ENCODE data around the gene RHBDL1. TPM values are rescaled to one million over a fixed set of nuclear protein-coding genes. Genes with fewer than 3 reads are reported as not detected.

The RHBDL1 gene
- total RNA-seq, 4 donors from 2014 or later: 1.2 to 8.9 (median 3.9) TPM

GRCh38 chr16:692356-693108, 17.1 kb downstream of the RHBDL1 start:
- TF ChIP-seq CTCF (IDR thresholded peaks at IDR 0.05) (no peak), POLR2AphosphoS5 (IDR thresholded peaks at IDR 0.05) (no peak), EP300 (IDR thresholded peaks at IDR 0.05) (no peak), POLR2A (IDR thresholded peaks at IDR 0.05) (no peak)
- no peak overlapping the region for H3K4me3 ChIP-seq
- H3K27me3 ChIP-seq: peaks cover 57% of the 10 kb centered on the region
- DNase-seq (ENCODE audit: low spot score in 2 of 2): no peak
- peaks cover 6% of the 10 kb centered on the region for H3K36me3 ChIP-seq
- H3K27ac ChIP-seq: no peak overlapping the region
- WGBS: 51% methylated on average over 10 of the region's 10 CpGs
- H3K9me3 ChIP-seq: no peaks in the 10 kb centered on the region
- H3K4me1 ChIP-seq: peaks cover 69% of the 10 kb centered on the region

- DNase-seq (ENCODE audit: low spot score in 2 of 2): no peak
- H3K4me1 ChIP-seq: peaks cover 68% of the 10 kb centered on the region
- TF ChIP-seq POLR2AphosphoS5 (IDR thresholded peaks at IDR 0.05) (no peak), EP300 (IDR thresholded peaks at IDR 0.05) (no peak), POLR2A (IDR thresholded peaks at IDR 0.05) (no peak), CTCF (IDR thresholded peaks at IDR 0.05) (no peak)
- WGBS: 13% methylated on average over 9 of the region's 22 CpGs
- peaks cover 66% of the 10 kb centered on the region for H3K27me3 ChIP-seq
- H3K27ac ChIP-seq: peak overlapping the region; percentile 32
- H3K9me3 ChIP-seq: no peaks in the 10 kb centered on the region
- H3K36me3 ChIP-seq: no peaks in the 10 kb centered on the region
- no peak overlapping the region for H3K4me3 ChIP-seq
Measured at GRCh38 chr16:693364-693763, 17.9 kb downstream of the RHBDL1 start.

- WGBS: 13% methylated on average over 6 of the region's 37 CpGs
- TF ChIP-seq POLR2AphosphoS5 (IDR thresholded peaks at IDR 0.05) (no peak), EP300 (IDR thresholded peaks at IDR 0.05) (no peak), CTCF (IDR thresholded peaks at IDR 0.05) (no peak), POLR2A (IDR thresholded peaks at IDR 0.05) (no peak)
- Histone ChIP-seq H3K9me3 (no peaks in the 10 kb centered on the region), H3K4me3 (peak overlapping the region; percentile 50), H3K36me3 (no peaks in the 10 kb centered on the region), H3K27ac (no peak overlapping the region), H3K27me3 (peaks cover 68% of the 10 kb centered on the region), H3K4me1 (peaks cover 64% of the 10 kb centered on the region)
- DNase-seq (ENCODE audit: low spot score in 2 of 2): no peak
Measured at GRCh38 chr16:693766-694165, 18.3 kb downstream of the RHBDL1 start.

- TF ChIP-seq EP300 (IDR thresholded peaks at IDR 0.05): no peak
- no peak for TF ChIP-seq POLR2A (IDR thresholded peaks at IDR 0.05)
- no peak for TF ChIP-seq POLR2AphosphoS5 (IDR thresholded peaks at IDR 0.05)
- no peak for TF ChIP-seq CTCF (IDR thresholded peaks at IDR 0.05)
- Histone ChIP-seq H3K4me3 (peak overlapping the region; percentile 50), H3K9me3 (no peaks in the 10 kb centered on the region), H3K4me1 (peaks cover 58% of the 10 kb centered on the region), H3K27ac (peak overlapping the region; percentile 22), H3K36me3 (no peaks in the 10 kb centered on the region), H3K27me3 (peaks cover 73% of the 10 kb centered on the region)
- no peak for DNase-seq (ENCODE audit: low spot score in 2 of 2)
- WGBS: 5% methylated on average over 10 of the region's 64 CpGs
Measured at GRCh38 chr16:694187-694862, 18.9 kb downstream of the RHBDL1 start.

GRCh38 chr16:694863-695354, 19.4 kb downstream of the RHBDL1 start:
- H3K9me3 ChIP-seq: no peaks in the 10 kb centered on the region
- peak overlapping the region; percentile 50 for H3K4me3 ChIP-seq
- peaks cover 53% of the 10 kb centered on the region for H3K4me1 ChIP-seq
- H3K27ac ChIP-seq: peak overlapping the region; percentile 22
- DNase-seq (ENCODE audit: low spot score in 2 of 2): no peak
- TF ChIP-seq CTCF (IDR thresholded peaks at IDR 0.05): no peak
- TF ChIP-seq EP300 (IDR thresholded peaks at IDR 0.05): no peak
- no peak for TF ChIP-seq POLR2AphosphoS5 (IDR thresholded peaks at IDR 0.05)
- no peak for TF ChIP-seq POLR2A (IDR thresholded peaks at IDR 0.05)
- H3K36me3 ChIP-seq: no peaks in the 10 kb centered on the region
- H3K27me3 ChIP-seq: peaks cover 79% of the 10 kb centered on the region
- WGBS: 2% methylated on average over 21 of the region's 37 CpGs
